OCI-LY1 (cell line): Measurements from ENCODE around the gene CREG2.

Experiments used
- H2AFZ ChIP-seq: fragments of 200-600 bp; sonication (generic), shearing (Covaris generic); 2 replicates; pipeline ENCODE4 v1.6.0; 2014; ENCODE audit warnings: antibody characterized with exemption, mild to moderate bottlenecking, low read length
- H3F3A ChIP-seq: fragments of 200-600 bp; sonication (generic), shearing (Covaris generic); 2 replicates; pipeline ENCODE4 v1.6.0; 2014; ENCODE audit warnings: mild to moderate bottlenecking, antibody characterized with exemption, low read length, moderate library complexity; ENCODE audit not compliant: insufficient read depth
- H3K27ac ChIP-seq: fragments of 200-600 bp; sonication (generic); 2 replicates; pipeline ENCODE4 v1.5.1; 2014; ENCODE audit warnings: low read length, mixed run types, mild to moderate bottlenecking, low read depth; ENCODE audit not compliant: poor library complexity, severe bottlenecking
- H3K27me3 ChIP-seq: fragments of 200-600 bp; sonication (generic); 2 replicates; pipeline ENCODE4 v1.6.0; 2014; ENCODE audit warnings: antibody characterized with exemption, mild to moderate bottlenecking, low read length, moderate library complexity; ENCODE audit not compliant: insufficient read depth
- H3K36me3 ChIP-seq: fragments of 200-600 bp; sonication (generic); 2 replicates; pipeline ENCODE4 v1.6.1; 2014; ENCODE audit warnings: mild to moderate bottlenecking, antibody characterized with exemption, low read length, moderate library complexity, mixed read lengths; ENCODE audit not compliant: insufficient read depth
- H3K4me1 ChIP-seq: fragments of 200-600 bp; sonication (generic); 2 replicates; pipeline ENCODE4 v1.5.1; 2014; ENCODE audit warnings: mild to moderate bottlenecking, low read length, moderate library complexity; ENCODE audit not compliant: insufficient read depth, severe bottlenecking
- H3K4me2 ChIP-seq: fragments of 200-600 bp; sonication (generic), shearing (Covaris generic); 2 replicates; pipeline ENCODE4 v1.6.1; 2014; ENCODE audit warnings: low read length
- H3K4me3 ChIP-seq: fragments of 200-600 bp; sonication (generic); 2 replicates; pipeline ENCODE4 v1.5.1; 2014; ENCODE audit warnings: low read length, low read depth, mild to moderate bottlenecking, mixed read lengths; ENCODE audit not compliant: poor library complexity, severe bottlenecking
- H3K79me2 ChIP-seq: fragments of 200-600 bp; shearing (Covaris generic); 2 replicates; pipeline ENCODE4 v1.6.1; 2016; ENCODE audit warnings: mixed run types, low read length, mixed read lengths; ENCODE audit not compliant: insufficient read depth
- H3K9ac ChIP-seq: fragments of 200-600 bp; sonication (generic), shearing (Covaris generic); 2 replicates; pipeline ENCODE4 v1.6.1; 2014; ENCODE audit warnings: mild to moderate bottlenecking, low read length, mixed read lengths
- H3K9me2 ChIP-seq: fragments of 200-600 bp; sonication (generic), shearing (Covaris generic); 2 replicates; pipeline ENCODE4 v1.6.1; 2014; ENCODE audit warnings: low read depth, mild to moderate bottlenecking, low read length, mixed read lengths
- H3K9me3 ChIP-seq: fragments of 200-600 bp; shearing (Covaris generic); 2 replicates; pipeline ENCODE4 v1.6.1; 2014; ENCODE audit warnings: low read length, mixed read lengths
- H4K20me1 ChIP-seq: fragments of 200-600 bp; sonication (generic), shearing (Covaris generic); 2 replicates; pipeline ENCODE4 v1.6.0; 2016; ENCODE audit warnings: mild to moderate bottlenecking, low read length; ENCODE audit not compliant: insufficient read depth
- CTCF ChIP-seq: fragments of 200-600 bp; sonication (generic), shearing (Covaris generic); IDR thresholded peaks from 2 replicates; pipeline ENCODE4 v1.5.1; 2017; ENCODE audit warnings: mild to moderate bottlenecking, antibody characterized with exemption, low read length, moderate library complexity, mixed read lengths
- EZH2 ChIP-seq: fragments of 200-600 bp; sonication (generic), shearing (Covaris generic); IDR thresholded peaks from 2 replicates; pipeline ENCODE4 v1.8.0; 2017; ENCODE audit warnings: borderline replicate concordance, mixed run types, mild to moderate bottlenecking, antibody characterized with exemption, low read length, moderate library complexity, mixed read lengths

The CREG2 gene

GRCh38 chr2:101382442-101382841 is 4.9 kb downstream of the CREG2 start:
- no peak overlapping the region for H3K4me2 ChIP-seq
- H3K79me2 ChIP-seq = no peaks in the 10 kb centered on the region
- no peaks in the 10 kb centered on the region for H3K36me3 ChIP-seq
- H3K4me3 ChIP-seq = no peak overlapping the region
- no peak overlapping the region for H3K27ac ChIP-seq
- no peaks in the 10 kb centered on the region; the same call in 1 of the 2 replicates for H3K27me3 ChIP-seq
- no peak overlapping the region for H2AFZ ChIP-seq
- no peaks in the 10 kb centered on the region for H4K20me1 ChIP-seq
- no peaks in the 10 kb centered on the region for H3K9me3 ChIP-seq
- no peaks in the 10 kb centered on the region for H3F3A ChIP-seq
- H3K9ac ChIP-seq = no peak overlapping the region
- H3K4me1 ChIP-seq = no peaks in the 10 kb centered on the region
- TF ChIP-seq EZH2 = no peak
- TF ChIP-seq CTCF = no peak
- no peaks in the 10 kb centered on the region for H3K9me2 ChIP-seq

GRCh38 chr2:101380376-101380775 is 6.9 kb downstream of the CREG2 start:
- Histone ChIP-seq H3K27me3 (no peaks in the 10 kb centered on the region; the same call in 1 of the 2 replicates), H3K27ac (no peak overlapping the region), H3K36me3 (no peaks in the 10 kb centered on the region), H3K79me2 (no peaks in the 10 kb centered on the region), H3K9me3 (no peaks in the 10 kb centered on the region), H2AFZ (no peak overlapping the region), H3K4me1 (no peaks in the 10 kb centered on the region), H3F3A (no peaks in the 10 kb centered on the region), H3K4me3 (no peak overlapping the region), H3K9ac (no peak overlapping the region), H3K9me2 (no peaks in the 10 kb centered on the region), H4K20me1 (no peaks in the 10 kb centered on the region), H3K4me2 (no peak overlapping the region)
- TF ChIP-seq CTCF = no peak
- no peak for TF ChIP-seq EZH2

GRCh38 chr2:101379091-101379490 is 8.2 kb downstream of the CREG2 start:
- H2AFZ ChIP-seq = no peak overlapping the region
- H3K4me1 ChIP-seq = no peaks in the 10 kb centered on the region
- no peak overlapping the region for H3K4me2 ChIP-seq
- H3F3A ChIP-seq = no peaks in the 10 kb centered on the region
- no peak overlapping the region for H3K4me3 ChIP-seq
- no peaks in the 10 kb centered on the region for H4K20me1 ChIP-seq
- H3K27ac ChIP-seq = no peak overlapping the region
- TF ChIP-seq CTCF (no peak), EZH2 (no peak)
- H3K9me3 ChIP-seq = no peaks in the 10 kb centered on the region
- H3K9me2 ChIP-seq = no peaks in the 10 kb centered on the region
- no peak overlapping the region for H3K9ac ChIP-seq
- no peaks in the 10 kb centered on the region for H3K79me2 ChIP-seq
- H3K36me3 ChIP-seq = no peaks in the 10 kb centered on the region
- no peaks in the 10 kb centered on the region; the same call in 1 of the 2 replicates for H3K27me3 ChIP-seq
